Prostate gland (tissue), 2 donors: ENCODE measurements around the gene HIVEP3.

Source experiments
- POLR2A ChIP-seq: fragments of 450-650 bp; IDR thresholded peaks from one replicate; pipeline ENCODE4 v1.6.1; 2016; ENCODE audit warnings: antibody characterized with exemption, mild to moderate bottlenecking
- POLR2AphosphoS5 ChIP-seq: sonication (generic); formaldehyde crosslinking; IDR thresholded peaks from one replicate; pipeline ENCODE4 v1.6.1; 2017; ENCODE audit warnings: antibody characterized with exemption
- TF ChIP-seq, protein P1 (sequence below), 4 experiments: fragments of 200-600 bp in 2 of 4; fragments of 450-650 bp in 2 of 4; sonication (generic) in 2 of 4; IDR thresholded peaks; 1 replicate in 3 of 4; 2 replicates in 1 of 4; pipeline ENCODE4 v1.5.1; 2016 to 2019; ENCODE audit warnings: antibody characterized with exemption in 4 of 4, mild to moderate bottlenecking in 2 of 4, moderate library complexity in 2 of 4

GRCh38 chr1:41671116-41671755 lies 247.5 kb downstream of the HIVEP3 start:
- TF ChIP-seq, protein P1, sequence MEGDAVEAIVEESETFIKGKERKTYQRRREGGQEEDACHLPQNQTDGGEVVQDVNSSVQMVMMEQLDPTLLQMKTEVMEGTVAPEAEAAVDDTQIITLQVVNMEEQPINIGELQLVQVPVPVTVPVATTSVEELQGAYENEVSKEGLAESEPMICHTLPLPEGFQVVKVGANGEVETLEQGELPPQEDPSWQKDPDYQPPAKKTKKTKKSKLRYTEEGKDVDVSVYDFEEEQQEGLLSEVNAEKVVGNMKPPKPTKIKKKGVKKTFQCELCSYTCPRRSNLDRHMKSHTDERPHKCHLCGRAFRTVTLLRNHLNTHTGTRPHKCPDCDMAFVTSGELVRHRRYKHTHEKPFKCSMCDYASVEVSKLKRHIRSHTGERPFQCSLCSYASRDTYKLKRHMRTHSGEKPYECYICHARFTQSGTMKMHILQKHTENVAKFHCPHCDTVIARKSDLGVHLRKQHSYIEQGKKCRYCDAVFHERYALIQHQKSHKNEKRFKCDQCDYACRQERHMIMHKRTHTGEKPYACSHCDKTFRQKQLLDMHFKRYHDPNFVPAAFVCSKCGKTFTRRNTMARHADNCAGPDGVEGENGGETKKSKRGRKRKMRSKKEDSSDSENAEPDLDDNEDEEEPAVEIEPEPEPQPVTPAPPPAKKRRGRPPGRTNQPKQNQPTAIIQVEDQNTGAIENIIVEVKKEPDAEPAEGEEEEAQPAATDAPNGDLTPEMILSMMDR (IDR thresholded peaks at IDR 0.05): no peak
- no peak for TF ChIP-seq POLR2A
- TF ChIP-seq POLR2AphosphoS5: no peak
